ENCODE results near the gene CLP1.
"Not testable (repeated sequence)": the region's sequence is repeated elsewhere in the genome, so short reads cannot be mapped to it uniquely, and the experiment has no call there.

CLP1 gene

DNA sequence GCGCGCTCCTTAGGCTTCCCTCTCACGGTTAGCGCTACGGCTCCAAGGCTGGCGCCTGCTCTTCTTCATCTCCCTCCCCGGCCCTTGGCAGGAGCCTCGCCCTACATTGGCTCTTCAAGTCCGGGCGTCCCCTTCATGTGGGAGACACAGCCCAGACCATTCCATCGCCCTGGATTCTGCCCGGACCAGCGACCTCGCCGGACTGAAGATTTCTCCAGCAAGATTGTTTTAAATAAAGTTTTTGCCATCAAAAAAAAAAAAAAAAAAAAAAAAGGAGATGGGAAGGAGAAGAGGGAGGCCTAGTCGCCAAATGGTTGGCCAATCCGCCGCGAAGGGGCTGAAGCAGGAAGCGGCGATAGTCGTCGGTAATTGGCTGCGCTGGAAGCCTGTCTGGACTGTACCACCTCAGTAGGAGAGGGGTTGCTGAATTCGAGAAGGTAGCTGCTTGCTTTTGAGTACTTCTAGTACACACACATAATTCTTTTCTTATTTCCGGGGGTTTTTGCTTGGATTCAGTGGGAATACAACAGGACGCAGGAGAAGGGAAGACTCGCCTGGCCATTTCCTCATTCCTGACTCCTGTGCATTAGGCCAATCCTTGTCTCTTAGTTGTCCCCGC is 9.7 kb downstream of the CLP1 start:
- peak; percentile 98 for DNase-seq

DNA sequence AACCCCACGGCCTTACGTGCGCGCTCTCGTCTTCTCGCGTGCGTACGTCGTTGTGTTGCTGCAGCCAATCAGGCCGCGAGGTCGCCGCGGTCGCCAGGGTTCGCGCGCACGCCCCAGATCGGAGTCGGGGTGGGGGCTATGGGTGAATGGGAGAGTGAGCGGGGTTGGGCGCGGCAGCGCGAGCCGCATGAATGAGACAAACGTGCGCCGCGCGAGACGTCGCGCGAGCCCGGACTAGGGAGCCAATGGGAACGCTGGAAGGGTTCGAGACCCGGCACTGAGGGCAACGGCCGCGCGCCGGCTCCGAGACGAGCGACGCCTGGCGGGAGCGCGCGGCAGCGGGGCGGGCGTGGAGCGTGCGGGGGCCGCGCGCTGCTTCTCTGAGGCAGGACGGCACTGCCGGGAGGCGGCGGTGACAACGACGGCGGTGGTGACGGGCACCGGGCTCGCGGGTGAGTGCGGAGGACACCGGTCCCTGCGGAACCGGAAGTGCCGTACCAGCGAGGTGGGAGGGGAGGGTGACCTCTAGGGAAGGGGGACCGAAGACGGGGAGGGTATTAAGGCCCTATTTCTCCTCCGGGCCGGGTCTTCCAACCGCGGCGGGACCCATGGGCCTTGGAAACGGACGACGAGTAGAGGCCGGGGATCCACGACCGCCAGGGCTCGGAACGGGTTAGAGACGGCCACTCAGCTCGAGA is 10.3 kb downstream of the CLP1 start, which contains the start of gene ZDHHC5:
Gene ZDHHC5 (plus strand): TSS at position 379 of the 698 bp plus-strand sequence. CDS start 4,977 bp downstream, outside the sequence.
- DNase-seq = peak; percentile 99

DNA sequence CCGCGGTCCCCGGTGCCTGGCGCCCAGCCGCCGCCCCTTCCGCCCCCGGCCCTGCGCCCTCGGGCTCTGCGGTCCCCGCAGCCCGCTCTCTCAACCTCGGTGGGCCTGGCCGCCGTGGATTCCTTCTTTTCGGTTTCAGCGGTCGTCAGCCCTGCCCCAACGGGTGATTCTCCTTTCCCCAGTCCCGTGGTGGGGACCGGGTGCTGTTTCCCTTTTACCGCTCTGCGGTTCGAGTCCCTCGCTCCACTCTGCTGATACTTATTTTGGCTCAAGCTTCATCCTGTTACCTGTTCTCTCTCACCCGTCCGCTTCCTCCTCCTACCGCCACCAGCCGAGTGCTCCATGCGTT is 10.8 kb downstream of the CLP1 start:
- DNase-seq = no peak

DNA sequence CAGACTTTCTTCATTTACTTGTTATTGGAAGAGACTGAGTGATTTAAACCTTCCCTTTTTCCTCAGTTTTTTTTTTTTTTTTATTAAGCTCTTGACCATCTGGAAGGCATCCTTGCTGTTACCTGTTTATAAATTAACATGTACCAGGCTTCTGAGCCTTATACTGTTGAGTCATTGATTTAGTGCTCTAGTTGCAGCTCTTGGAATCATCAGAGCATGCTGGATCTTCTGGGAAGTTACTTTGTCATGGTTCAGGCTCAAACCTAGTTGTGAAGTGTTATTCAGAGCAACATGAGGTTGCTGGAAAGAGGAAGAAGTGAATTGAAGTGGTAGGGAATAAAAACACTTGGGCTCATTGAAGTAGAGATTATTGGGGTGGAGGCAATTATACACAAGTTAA is 16.7 kb downstream of the CLP1 start:
- DNase-seq = no peak

DNA sequence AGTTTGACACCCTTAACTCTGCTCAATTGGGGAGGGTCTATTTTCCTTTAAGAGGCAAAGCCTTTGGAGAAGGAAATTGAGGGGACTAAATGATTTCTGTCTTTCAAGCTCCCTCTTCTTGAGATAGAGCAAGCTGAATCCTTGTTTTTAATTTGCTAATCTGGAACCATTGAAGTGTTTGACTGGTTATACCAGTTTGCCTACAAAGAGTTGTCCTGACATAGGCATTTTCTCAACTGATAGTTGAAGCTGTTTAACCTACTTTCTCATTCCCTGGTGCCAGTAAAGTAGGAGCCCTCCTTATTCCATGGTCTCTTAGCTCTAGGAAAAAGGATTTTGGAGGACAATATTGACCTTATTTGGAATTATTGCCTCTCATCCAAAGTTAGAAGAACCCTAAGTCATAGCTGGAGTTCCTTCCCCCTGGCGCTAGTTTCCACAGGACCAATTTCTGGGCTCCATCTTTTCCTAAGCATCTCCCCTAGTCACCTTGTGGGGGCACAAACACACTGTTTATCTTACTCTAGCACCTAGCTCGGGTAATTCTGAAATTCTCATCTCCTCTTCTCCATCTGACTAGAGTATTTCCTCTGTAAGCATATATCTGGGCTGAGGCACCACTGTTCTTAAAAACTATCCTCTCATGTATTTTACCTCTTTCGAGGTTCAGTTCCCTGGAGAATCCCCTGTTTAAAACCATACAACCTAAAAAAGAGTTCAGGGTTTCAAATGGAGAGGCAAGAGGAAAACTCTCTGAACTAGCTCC is 17.8 kb downstream of the CLP1 start:
- no peak for DNase-seq

DNA sequence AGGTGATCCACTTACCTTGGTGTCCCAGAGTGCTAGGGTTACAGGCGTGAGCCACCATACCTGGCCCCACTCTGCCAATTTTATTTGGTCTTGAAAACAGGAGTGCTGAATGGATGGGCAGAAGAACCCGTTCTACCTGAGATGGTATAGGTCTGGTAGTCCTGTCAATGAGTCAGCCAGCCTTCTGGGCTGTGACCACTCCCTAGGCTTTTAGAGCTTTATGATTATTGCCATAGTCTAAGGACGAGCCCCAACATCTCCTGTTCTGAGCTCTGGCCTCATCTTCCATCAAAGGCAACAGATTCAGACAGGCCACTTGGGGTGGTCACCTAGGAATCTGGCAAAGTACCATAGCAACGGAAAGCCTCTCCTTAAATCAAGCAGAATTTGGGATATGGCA is 21.8 kb downstream of the CLP1 start:
- DNase-seq = no peak

DNA sequence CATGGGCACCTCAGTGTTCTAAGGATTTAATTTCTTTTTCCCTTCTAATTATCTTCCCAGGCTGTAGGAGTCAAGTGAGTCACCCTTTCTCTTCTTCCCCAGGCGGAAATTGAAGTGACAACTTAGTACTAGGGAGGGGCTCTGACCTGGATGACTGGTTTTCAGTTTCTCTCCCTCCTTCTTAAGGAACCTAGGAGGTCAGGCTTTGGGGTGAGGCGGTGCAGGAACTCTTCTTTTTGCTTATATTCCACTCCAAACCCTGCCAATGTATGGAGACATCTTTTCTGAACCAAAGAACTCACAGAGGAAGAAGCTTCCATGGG is 23.0 kb downstream of the CLP1 start:
- no peak for DNase-seq

DNA sequence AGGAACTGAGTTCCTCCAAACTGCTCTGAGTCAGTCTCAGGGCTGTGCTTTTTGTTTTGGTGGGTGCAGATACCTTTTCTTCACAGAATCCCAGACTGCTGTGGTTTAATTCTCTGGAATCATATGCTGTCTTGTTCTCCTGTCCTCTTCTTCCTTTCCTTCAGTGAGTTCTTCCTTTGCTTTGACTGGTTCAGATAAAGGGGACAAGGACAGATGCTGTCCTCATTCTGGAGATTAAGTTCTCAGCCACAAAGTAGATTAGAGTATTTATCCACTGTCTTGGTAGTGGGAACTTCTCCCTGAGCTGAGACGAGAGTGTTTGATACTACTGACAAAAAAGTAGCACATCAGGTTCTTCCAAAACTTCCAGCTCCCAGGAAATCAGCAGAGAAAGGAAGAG is 23.6 kb downstream of the CLP1 start:
- no peak for DNase-seq

DNA sequence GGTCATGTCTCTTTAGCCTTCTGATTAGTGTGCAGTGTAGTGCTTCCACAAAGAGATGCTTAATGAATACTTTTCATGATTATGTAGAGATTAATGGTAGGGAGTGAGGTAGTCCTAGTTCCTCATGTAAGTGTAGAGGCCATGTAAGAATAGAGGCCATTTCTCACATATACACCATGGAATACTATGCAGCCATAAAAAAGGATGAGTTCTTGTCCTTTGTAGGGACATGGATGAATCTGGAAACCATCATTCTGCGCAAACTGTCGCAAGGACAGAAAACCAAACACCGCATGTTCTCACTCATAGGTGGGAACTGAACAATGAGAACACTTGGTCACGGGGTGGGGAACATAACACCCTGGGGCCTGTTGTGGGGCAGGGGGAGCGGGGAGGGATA is 32.9 kb downstream of the CLP1 start:
- DNase-seq = not testable (repeated sequence)

DNA sequence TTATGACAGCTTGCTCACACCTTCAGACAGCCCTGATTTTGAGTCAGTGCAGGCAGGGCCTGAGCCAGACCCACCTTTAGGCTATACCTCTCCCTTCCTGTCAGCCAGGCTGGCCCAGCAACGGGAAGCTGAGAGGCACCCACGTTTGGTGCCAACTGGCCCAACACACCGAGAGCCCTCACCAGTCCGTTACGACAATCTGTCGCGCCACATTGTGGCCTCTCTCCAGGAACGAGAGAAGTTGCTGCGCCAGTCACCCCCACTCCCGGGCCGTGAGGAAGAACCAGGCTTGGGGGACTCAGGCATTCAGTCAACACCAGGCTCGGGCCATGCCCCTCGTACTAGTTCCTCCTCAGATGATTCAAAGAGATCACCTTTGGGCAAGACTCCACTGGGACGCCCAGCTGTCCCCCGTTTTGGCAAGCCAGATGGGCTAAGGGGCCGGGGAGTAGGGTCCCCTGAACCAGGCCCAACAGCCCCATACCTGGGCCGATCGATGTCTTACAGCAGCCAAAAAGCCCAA is 41.3 kb downstream of the CLP1 start:
- no peak for DNase-seq

DNA sequence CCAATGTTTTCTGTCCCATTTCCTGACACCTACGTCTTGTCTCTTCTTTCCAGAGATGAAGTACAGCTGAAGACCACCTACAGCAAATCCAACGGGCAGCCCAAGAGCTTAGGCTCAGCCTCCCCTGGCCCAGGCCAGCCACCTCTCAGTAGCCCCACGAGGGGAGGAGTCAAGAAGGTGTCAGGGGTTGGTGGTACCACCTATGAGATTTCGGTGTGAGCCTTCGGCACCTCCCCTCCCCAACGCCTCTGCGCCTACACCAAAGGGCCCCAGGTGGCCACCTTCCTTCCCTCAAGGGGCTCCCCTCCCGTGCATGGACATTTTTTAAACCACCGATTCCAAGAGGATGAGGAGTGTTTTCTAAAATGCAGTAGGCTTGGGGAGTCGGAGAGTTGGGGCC is 42.3 kb downstream of the CLP1 start:
- DNase-seq = no peak

DNA sequence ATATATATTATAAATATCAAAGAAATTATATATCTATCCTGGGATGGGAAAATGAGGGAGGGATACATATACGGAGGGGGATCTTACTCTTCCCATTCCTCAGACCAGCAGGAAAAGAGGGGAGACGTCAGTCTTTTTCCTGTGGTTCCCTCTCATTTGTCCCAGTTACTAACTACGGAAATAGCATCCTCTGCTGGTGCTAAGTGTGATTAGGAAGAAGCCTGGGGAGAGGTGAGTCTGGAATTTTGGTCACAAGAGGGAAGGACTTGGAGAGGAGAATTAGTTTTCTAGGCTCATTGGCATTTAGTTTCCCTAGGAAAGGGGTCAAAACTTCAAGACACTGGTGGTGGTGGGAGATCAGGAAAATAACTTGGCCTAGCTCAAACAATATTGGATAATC is 42.9 kb downstream of the CLP1 start:
- DNase-seq = no peak

DNA sequence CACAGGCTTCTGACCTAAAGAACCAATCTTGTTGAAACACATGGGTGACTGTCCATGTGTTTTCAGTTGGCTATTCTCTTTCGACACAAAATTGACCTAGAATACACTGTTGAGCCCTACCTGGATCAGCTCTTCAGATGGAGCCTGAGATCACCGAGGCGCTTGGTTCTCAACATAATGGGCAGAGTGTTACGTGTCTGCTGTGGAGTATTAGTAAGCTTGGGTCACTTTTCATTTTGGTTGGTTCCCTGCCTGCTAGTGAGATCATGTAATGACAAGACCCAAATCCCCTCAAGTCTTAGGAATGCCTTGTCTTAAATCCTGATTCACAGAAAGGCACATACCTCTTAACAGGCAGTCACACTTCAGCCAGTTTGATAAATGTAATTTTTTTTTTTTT is 45.8 kb downstream of the CLP1 start:
- DNase-seq = no peak

DNA sequence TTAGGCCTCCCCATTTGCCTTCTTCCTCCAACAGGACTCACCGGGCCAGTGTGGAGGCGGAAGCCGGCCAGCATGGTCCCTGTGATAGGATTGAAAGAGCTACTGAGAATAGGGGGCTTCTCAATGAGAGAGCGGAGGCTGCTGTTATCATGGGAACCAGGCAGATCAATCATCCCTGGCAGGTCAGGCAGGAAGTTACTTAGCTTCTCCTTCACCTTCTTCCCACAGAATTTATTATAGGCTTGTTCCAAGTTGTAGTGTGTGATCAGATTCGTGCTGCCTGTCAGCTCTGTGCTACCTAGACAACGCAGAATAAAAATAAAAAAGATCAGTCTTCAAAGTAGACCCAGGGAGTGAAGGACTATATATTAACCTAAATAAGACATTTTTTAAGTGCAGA is 47.4 kb downstream of the CLP1 start:
- DNase-seq = no peak

DNA sequence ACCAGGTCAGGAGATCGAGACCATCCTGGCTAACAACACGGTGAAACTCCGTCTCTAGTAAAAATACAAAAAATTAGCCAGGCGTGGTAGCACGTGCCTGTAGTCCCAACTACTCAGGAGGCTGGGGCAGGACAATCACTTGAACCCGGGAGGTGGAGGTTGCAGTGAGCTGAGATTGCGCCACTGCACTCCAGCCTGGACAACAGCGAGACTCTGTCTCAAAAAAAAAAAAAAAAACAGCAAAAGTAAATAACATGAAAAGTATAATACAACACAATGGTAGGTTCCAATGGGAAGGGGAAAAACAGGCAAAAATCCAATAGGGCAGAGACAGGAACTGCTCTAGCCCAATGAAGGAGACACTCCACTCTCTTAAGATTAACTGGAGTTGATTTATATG is 47.9 kb downstream of the CLP1 start:
- not testable (repeated sequence) for DNase-seq

DNA sequence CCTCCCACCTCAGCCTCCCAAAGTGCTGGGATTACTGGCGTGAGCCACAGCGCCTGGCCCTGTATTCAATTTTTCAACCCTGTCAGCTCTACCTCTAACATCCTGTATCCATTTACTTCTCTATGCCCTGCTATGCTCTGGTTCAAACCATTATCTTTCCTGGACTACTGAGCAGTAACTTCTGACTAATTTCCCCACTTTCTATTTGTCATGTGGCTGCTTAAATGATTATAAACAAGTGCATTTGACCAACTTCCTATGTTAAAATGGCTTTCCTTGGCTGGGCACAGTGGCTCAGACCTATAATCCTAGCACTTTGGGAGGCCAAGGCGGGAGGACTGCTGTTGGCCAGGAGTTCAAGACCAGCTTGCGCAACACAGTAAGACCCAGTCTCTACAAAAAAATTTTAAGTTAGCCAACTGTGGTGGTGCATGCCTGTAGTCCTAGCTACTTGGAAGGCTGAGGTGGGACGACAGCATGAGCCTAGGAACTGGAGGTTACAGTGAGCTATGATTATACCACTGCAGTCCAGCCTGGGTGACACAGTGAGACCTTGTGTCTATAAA is 52.3 kb downstream of the CLP1 start:
- no peak for DNase-seq

Measured in NCI-H1930 (cell line).